DMS 273 (cell line): Measurements from ENCODE around the gene CDH20.

Source experiments
- DNase-seq: peaks from one replicate; lab custom pipeline; 2025; ENCODE audit not compliant: unreplicated experiment; lab: John Stamatoyannopoulos, UW

CDH20 gene

GRCh38 chr18:61333271-61333745, at the start of gene CDH20:
TSS of gene CDH20 (plus strand) at chr18:61333430.
- peak; percentile 16 for DNase-seq

GRCh38 chr18:61284039-61284438, 49.2 kb upstream of the CDH20 start:
- DNase-seq, result no peak

GRCh38 chr18:61285777-61286176, 47.5 kb upstream of the CDH20 start:
- DNase-seq, result no peak

- no peak for DNase-seq
Observed at GRCh38 chr18:61286867-61287266, 46.4 kb upstream of the CDH20 start.

GRCh38 chr18:61290616-61291015, 42.6 kb upstream of the CDH20 start:
- DNase-seq, result no peak

- no peak for DNase-seq
Observed at GRCh38 chr18:61292280-61293035, 40.8 kb upstream of the CDH20 start.

- no peak for DNase-seq
Observed at GRCh38 chr18:61295153-61295552, 38.1 kb upstream of the CDH20 start.

GRCh38 chr18:61308004-61308403, 25.2 kb upstream of the CDH20 start:
- no peak for DNase-seq

GRCh38 chr18:61308795-61309393, 24.3 kb upstream of the CDH20 start:
- no peak for DNase-seq

- peak; percentile 87 for DNase-seq
Observed at GRCh38 chr18:61322265-61322873, 10.9 kb upstream of the CDH20 start.

- no peak for DNase-seq
Observed at GRCh38 chr18:61323951-61324350, 9.3 kb upstream of the CDH20 start.

- DNase-seq, result no peak
Observed at GRCh38 chr18:61326407-61326806, 6.8 kb upstream of the CDH20 start.

- DNase-seq, result no peak
Observed at GRCh38 chr18:61329398-61329797, 3.8 kb upstream of the CDH20 start.

GRCh38 chr18:61331051-61331450, 2.2 kb upstream of the CDH20 start:
- no peak for DNase-seq

GRCh38 chr18:61333746-61334490, 688 bp downstream of the CDH20 start:
- DNase-seq, result peak; percentile 55

GRCh38 chr18:61334491-61334850, 1.2 kb downstream of the CDH20 start:
- DNase-seq, result no peak

- DNase-seq, result no peak
Observed at GRCh38 chr18:61334951-61335683, 1.9 kb downstream of the CDH20 start.

GRCh38 chr18:61335684-61336555, 2.7 kb downstream of the CDH20 start:
- no peak for DNase-seq

- no peak for DNase-seq
Observed at GRCh38 chr18:61336766-61337165, 3.5 kb downstream of the CDH20 start.

- DNase-seq, result no peak
Observed at GRCh38 chr18:61337527-61337926, 4.3 kb downstream of the CDH20 start.
